Measurements from ENCODE around the gene CALCOCO1. TPM values are rescaled to one million over a fixed set of nuclear protein-coding genes. Genes with fewer than 3 reads are reported as not detected.

The CALCOCO1 gene
- total RNA-seq, 2 experiments from 2014 or later, result 83.6 to 91.1 TPM

- peaks cover 2% of the 10 kb centered on the region for H3K36me3 Mint-ChIP-seq
Measured at GRCh38 chr12:53717319-53717718, 9.9 kb downstream of the CALCOCO1 start.

DNA sequence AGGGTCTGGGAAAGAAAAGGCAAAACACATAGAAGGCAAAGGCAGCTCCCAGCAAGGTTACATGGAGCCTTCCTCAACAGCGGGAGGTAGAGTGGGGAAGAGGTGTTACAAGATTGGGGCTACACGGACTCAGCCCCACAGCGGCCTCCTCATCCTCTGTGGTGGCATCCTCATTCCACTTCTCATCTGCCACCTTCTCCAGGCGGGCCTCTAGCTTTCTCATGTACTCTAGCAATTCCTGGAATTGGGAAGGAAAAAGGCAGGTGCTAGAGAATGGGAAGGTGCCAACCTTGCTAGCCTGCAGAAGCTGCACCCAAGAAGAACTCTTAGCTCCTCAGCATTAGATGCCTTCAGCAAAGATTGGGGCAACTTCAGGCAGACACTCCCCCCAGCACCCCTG lies 13.2 kb downstream of the CALCOCO1 start:
- ATAC-seq (ENCODE audit: low read depth) (no peak), DNase-seq (no peak)
- Mint-ChIP-seq H3K27me3 (peaks cover 4% of the 10 kb centered on the region), H3K9me3 (no peaks in the 10 kb centered on the region), H3K27ac (no peak overlapping the region), H3K4me3 (no peak overlapping the region), H3K36me3 (peaks cover 2% of the 10 kb centered on the region), H3K4me1 (no peaks in the 10 kb centered on the region)
- POLR2A ChIA-PET, result no interaction called here

More at GRCh38 chr12:53717319-53717718, 9.9 kb downstream of the CALCOCO1 start:
- no peaks in the 10 kb centered on the region for H3K27me3 Mint-ChIP-seq
- H3K9me3 Mint-ChIP-seq, result no peaks in the 10 kb centered on the region
- POLR2A ChIA-PET, result no interaction called here
- H3K27ac Mint-ChIP-seq, result peak overlapping the region; percentile 36
- no peaks in the 10 kb centered on the region for H3K4me1 Mint-ChIP-seq
- no peak for ATAC-seq (ENCODE audit: low read depth)
- H3K4me3 Mint-ChIP-seq, result no peak overlapping the region
- no peak for DNase-seq

- POLR2A ChIA-PET, result no interaction called here
- Mint-ChIP-seq H3K27me3 (peaks cover 7% of the 10 kb centered on the region), H3K4me1 (no peaks in the 10 kb centered on the region), H3K4me3 (no peak overlapping the region), H3K9me3 (no peaks in the 10 kb centered on the region), H3K36me3 (peaks cover 2% of the 10 kb centered on the region), H3K27ac (no peak overlapping the region)
- DNase-seq, result no peak
- ATAC-seq (ENCODE audit: low read depth), result no peak
Measured at GRCh38 chr12:53713516-53713915, 13.7 kb downstream of the CALCOCO1 start.

DNA sequence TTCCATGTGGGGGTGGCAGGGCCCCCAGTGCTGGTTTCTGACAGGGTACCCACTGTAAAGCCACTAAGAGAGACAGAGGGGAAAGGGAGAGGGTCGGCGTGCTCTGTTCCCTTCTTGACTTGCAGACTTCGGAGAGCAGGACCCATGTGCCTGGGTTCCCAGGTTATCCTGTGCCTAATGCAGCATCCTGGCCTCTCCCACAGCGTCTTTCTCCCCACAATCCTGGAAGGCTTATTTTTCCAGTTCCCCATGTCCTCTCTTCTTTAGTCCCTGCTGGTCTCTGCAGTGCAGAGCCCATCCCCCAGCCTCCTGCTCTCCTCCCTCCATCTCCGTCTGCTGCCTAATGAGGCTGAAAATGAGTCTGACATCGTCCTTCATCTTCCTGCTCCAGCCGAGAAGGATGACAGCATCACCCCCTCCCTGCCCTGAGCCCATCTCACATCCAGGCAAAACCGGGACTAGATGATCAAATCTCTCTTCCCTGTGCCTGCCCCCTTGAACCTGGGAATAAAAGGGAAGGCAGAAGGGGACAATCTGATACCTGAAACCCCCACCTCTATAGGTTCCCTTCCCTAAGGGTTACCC lies 15.1 kb downstream of the CALCOCO1 start:
- H3K4me3 Mint-ChIP-seq, result no peak overlapping the region
- POLR2A ChIA-PET, result no interaction called here
- peaks cover 13% of the 10 kb centered on the region for H3K27me3 Mint-ChIP-seq
- no peaks in the 10 kb centered on the region for H3K9me3 Mint-ChIP-seq
- H3K27ac Mint-ChIP-seq, result no peak overlapping the region
- no peak for ATAC-seq (ENCODE audit: low read depth)
- H3K36me3 Mint-ChIP-seq, result peaks cover 2% of the 10 kb centered on the region
- H3K4me1 Mint-ChIP-seq, result no peaks in the 10 kb centered on the region
- no peak for DNase-seq

GRCh38 chr12:53710091-53710490 lies 17.2 kb downstream of the CALCOCO1 start:
- H3K9me3 Mint-ChIP-seq, result no peaks in the 10 kb centered on the region
- peaks cover 26% of the 10 kb centered on the region for H3K27me3 Mint-ChIP-seq
- no peak for ATAC-seq (ENCODE audit: low read depth)
- no peaks in the 10 kb centered on the region for H3K4me1 Mint-ChIP-seq
- no peak overlapping the region for H3K4me3 Mint-ChIP-seq
- H3K27ac Mint-ChIP-seq, result no peak overlapping the region
- POLR2A ChIA-PET, result no interaction called here
- DNase-seq, result no peak
- H3K36me3 Mint-ChIP-seq, result peaks cover 2% of the 10 kb centered on the region

DNA sequence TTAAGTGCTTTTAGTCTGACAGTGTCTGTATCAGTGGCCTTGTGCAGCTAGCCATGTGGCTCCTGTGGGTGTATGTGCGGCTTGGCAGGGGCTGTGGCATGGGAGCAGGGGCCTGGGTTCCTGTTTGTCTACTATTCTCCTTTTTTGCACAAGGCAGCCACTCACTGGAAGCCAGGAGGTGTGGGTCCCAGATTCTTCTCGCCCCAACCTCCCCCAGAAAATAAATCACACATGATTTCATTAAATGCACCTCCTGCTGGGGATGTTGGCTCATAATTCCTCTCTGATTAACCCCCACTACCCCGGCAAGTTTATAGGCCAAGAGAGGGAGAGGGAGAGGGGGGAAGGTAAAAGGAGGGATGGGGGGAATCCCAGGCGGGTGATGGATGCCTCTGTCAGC lies 17.6 kb downstream of the CALCOCO1 start:
- POLR2A ChIA-PET, result no interaction called here
- Mint-ChIP-seq H3K27me3 (peaks cover 30% of the 10 kb centered on the region), H3K4me3 (no peak overlapping the region), H3K4me1 (no peaks in the 10 kb centered on the region), H3K27ac (no peak overlapping the region), H3K36me3 (peaks cover 2% of the 10 kb centered on the region), H3K9me3 (no peaks in the 10 kb centered on the region)
- DNase-seq (no peak), ATAC-seq (ENCODE audit: low read depth) (no peak)

- Mint-ChIP-seq H3K4me1 (peaks cover 2% of the 10 kb centered on the region), H3K9me3 (no peaks in the 10 kb centered on the region), H3K36me3 (no peaks in the 10 kb centered on the region), H3K4me3 (no peak overlapping the region), H3K27ac (no peak overlapping the region), H3K27me3 (peaks cover 57% of the 10 kb centered on the region)
- DNase-seq, result no peak
- POLR2A ChIA-PET, result no interaction called here
- ATAC-seq (ENCODE audit: low read depth), result no peak
Measured at GRCh38 chr12:53706080-53706479, 21.2 kb downstream of the CALCOCO1 start.

DNA sequence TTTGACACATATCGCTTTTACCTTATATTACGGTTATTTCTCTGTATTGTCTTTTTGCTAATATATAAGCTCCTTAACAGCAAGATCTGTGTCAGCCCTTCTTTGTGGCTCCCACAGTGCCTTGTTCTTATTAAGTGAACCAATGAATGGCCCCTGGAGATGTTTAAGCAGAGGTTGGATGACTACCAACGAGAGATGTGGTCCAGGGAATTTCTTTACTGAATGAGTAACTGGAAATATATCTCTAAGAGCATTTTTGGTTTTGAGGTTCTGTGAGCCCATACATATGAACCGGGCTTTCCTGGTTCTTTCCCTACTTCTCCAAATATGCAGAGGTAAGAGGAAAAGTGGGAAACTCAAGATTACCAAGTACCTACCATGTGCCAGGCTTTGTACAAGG lies 23.5 kb downstream of the CALCOCO1 start:
- peaks cover 72% of the 10 kb centered on the region for H3K27me3 Mint-ChIP-seq
- no peaks in the 10 kb centered on the region for H3K36me3 Mint-ChIP-seq
- no peak for DNase-seq
- POLR2A ChIA-PET, result no interaction called here
- no peaks in the 10 kb centered on the region for H3K9me3 Mint-ChIP-seq
- no peak for ATAC-seq (ENCODE audit: low read depth)
- H3K4me3 Mint-ChIP-seq, result no peak overlapping the region
- peaks cover 2% of the 10 kb centered on the region for H3K4me1 Mint-ChIP-seq
- H3K27ac Mint-ChIP-seq, result no peak overlapping the region

DNA sequence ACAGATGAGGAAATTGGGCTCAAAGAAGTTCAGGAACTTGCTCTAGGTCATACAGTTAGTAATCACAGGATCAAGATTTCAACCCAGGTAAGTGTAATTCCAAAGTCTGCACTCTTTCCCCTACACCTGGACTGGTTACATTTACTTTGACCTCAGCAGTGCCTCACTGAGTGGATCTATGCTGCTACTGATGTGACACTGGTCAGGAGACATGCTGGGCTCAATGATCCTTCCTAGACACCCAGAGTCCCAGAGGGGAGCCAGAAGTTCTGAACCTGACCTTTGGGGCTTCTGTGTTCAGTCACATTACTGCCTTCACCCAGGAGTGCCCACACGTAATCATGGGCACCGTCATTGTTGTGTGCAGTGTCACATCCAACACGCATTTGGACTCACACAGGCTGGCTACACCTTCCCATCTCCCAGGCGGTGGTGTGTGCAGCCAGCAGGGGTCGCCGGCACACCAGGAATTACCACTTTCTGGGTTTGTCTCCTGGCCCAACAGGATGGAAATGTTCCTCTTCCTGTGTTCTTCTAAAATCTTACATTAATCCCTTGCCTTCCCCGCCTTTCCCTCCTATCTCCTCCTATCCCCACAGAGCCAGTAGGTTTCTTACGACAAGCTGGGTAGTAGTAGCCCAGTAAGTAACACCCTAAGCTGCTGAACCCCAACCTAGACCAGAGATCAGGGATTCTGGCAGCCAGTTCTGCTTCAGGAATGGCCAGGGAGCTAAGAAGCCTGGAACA lies 25.6 kb downstream of the CALCOCO1 start:
- POLR2A ChIA-PET, result interaction anchor here (1.3 kb wide), 1 partner anchor 42 kb away, joined by 7 read pairs; no protein-coding TSS in a partner anchor
- Mint-ChIP-seq H3K4me3 (no peak overlapping the region), H3K27ac (no peak overlapping the region), H3K27me3 (peaks cover 82% of the 10 kb centered on the region), H3K4me1 (peaks cover 7% of the 10 kb centered on the region), H3K9me3 (no peaks in the 10 kb centered on the region), H3K36me3 (no peaks in the 10 kb centered on the region)
- DNase-seq, result peak; percentile 80
- peak; percentile 89 for ATAC-seq (ENCODE audit: low read depth)

DNA sequence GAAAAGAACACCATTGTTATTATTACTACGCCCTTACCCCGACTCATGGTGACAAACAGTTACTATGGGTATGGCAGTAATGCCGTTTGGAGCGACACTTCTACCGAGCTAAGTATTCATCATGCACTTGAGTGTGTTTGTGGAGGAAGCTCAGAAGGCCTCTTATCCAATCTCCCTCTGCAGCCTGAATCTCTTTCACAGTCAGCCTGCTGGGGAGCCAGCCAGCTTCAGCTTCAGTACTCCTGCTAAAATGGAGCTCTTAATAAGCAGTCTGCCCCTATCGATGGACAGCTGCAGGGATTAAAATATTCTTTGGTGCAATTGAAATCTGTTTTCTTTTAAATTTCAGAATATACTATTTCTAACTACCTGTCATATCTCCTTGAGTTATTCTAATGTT lies 26.7 kb downstream of the CALCOCO1 start:
- Mint-ChIP-seq H3K36me3 (no peaks in the 10 kb centered on the region), H3K27ac (no peak overlapping the region), H3K4me3 (no peak overlapping the region)

GRCh38 chr12:53699678-53700025 lies 27.6 kb downstream of the CALCOCO1 start:
- DNase-seq (no peak), ATAC-seq (ENCODE audit: low read depth) (no peak)
- H3K4me3 Mint-ChIP-seq, result no peak overlapping the region
- no peaks in the 10 kb centered on the region for H3K9me3 Mint-ChIP-seq
- H3K27ac Mint-ChIP-seq, result no peak overlapping the region
- no peaks in the 10 kb centered on the region for H3K36me3 Mint-ChIP-seq
- H3K4me1 Mint-ChIP-seq, result peaks cover 21% of the 10 kb centered on the region
- POLR2A ChIA-PET, result no interaction called here
- peaks cover 86% of the 10 kb centered on the region for H3K27me3 Mint-ChIP-seq

More for the DNA sequence above, 26.7 kb downstream of the CALCOCO1 start:
- peaks cover 83% of the 10 kb centered on the region for H3K27me3 Mint-ChIP-seq
- POLR2A ChIA-PET, result interaction anchor here (0.5 kb wide), 1 partner anchor 44 kb away, joined by 3 read pairs; no protein-coding TSS in a partner anchor
- H3K9me3 Mint-ChIP-seq, result no peaks in the 10 kb centered on the region
- no peak for DNase-seq
- H3K4me1 Mint-ChIP-seq, result peaks cover 14% of the 10 kb centered on the region
- no peak for ATAC-seq (ENCODE audit: low read depth)

GRCh38 chr12:53698948-53699677 lies 28.1 kb downstream of the CALCOCO1 start:
- POLR2A ChIA-PET, result no interaction called here
- Mint-ChIP-seq H3K4me1 (peaks cover 26% of the 10 kb centered on the region), H3K27me3 (peaks cover 87% of the 10 kb centered on the region), H3K27ac (no peak overlapping the region), H3K36me3 (no peaks in the 10 kb centered on the region), H3K4me3 (no peak overlapping the region), H3K9me3 (no peaks in the 10 kb centered on the region)
- no peak for DNase-seq
- ATAC-seq (ENCODE audit: low read depth), result no peak

DNA sequence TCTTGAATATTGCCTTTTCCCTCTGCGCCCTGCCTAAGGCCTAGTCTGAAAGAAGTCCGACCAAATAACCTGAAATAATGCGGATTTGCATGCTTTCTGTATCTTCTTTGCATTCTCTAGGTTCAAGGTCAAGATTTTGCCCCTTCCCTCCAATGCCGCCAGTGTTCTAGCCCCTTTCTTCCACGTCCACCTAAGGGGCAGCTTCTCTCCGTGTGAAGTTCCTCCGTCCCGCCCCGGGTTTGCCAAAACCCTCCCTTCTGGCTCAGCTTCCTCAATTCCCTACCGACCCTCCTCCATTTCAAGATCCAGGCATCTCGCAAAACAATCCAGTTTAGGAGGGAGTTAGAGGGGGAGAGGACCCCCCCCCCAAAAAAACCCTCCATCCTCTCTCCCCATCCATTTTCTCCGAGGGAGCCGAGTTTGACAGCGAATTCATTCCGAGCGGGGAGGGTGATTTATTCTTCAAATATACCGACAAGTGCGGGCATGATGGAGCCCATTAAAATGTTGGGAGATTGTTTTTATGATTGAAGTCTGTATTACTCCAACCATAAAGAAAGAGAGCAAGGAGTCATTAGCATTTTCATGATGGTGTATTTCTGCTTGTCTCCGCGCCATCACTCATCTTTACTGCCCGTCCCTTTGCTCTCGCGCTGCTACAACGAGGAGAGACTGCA lies 30.5 kb downstream of the CALCOCO1 start:
- POLR2A ChIA-PET, result no interaction called here
- ATAC-seq (ENCODE audit: low read depth) (no peak), DNase-seq (no peak)
- Mint-ChIP-seq H3K27ac (no peak overlapping the region), H3K4me1 (peaks cover 24% of the 10 kb centered on the region), H3K27me3 (peaks cover 81% of the 10 kb centered on the region), H3K9me3 (no peaks in the 10 kb centered on the region), H3K36me3 (no peaks in the 10 kb centered on the region), H3K4me3 (peak overlapping the region; percentile 5)
